Measurements from ENCODE around the gene CDIP1.

The CDIP1 gene

DNA sequence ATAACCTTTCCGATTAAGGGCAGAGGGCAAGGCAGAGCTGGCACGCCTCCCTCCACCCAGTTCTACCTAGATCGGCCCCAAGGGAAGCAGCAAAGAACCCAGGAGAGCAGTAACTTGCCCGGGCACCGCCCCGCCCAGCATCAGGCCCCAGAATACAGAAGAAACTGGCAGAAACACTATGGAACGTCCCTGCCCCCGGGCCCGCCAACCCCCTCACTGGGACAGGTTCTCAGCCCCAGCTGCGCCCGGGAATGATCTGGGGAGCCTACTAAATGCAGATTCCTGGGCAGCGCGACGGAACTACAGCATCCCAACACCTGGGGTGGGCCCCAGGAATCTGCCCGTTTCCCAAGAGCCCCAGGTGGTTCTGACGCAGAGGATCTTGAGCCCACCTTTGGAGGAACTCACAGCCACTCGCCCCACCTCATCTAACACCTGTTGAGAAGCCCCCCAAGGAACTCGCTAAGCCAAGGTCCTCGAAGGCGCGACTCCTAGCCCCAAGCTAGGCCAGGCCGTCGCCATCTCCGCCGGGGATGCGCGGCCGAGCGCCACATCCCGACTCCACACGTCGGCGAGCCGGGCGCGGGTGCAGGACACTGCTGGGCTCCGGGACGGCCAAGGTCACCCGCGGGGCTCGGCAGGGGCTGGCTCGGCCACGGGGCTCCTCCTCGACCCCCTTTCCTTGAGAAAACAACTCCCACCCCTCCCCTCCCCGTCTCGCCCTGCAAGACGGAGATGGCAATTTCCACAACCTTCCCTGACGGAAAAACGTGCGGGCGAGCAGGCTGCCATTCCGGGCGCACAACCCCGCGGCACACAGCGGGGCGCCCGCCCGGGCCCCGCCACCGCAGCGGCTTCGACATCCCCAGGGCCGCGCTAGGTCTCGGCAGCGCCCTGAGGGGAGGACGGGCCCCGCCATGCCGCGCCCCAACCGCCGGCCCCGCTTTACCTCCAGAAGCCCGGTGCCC is 913 bp downstream of the CDIP1 start:
- no peak for DNase-seq

DNA sequence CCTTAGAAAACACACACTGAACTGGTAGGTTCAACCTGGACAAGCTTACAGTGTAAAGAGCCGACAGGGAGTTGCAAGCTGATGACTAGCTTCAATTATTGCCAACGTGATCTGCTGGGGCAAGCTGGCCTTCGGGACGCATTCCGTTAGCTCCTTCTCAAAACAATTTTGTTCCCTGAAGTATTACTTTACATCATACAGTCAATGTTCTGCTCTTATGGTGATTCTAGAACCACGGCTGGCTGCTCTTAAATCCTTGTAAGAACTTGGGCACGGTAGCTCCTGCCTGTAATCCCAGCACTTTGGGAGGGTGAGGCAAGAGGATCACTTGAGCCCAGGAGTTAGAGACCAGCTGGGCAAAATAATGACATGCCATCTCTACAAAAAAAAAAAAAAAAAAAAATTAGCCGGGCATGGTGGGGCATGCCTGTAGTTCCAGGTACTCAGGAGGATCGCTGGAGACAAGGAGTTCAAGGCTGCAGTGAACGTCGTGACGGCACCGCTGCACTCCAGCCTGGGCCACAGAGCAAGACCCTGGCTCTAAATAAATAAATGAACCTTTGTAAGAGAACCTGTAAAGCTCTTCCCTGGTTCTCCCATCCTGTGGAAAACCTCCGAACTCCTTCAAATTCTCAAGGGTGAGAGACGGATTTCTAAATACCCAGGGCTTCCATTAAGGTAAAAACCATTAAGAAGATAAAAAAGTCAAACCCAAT is 2.0 kb downstream of the CDIP1 start:
- DNase-seq: no peak

DNA sequence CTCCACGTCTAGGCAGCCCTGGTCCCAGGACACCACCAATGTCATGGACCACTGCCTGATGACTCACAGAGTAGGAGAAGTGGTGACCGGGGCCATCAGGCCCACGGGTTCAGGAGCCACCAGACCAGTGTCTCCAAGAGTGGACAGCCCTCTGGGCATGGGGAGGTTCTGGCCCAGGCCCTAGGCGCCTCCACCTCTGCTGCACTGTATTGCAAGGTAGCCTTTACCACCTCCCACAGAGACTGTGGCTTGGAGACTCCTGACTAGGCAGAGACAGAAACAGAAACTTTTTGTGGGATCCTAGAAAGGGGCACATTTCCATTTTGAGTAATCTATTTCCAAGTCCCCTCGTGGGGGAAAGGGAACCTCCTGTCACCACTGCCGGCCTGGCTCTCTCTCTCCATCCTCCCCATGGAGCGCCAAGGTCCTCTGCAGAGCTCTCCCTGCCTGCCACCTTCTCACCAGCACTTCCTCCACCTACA is 2.9 kb downstream of the CDIP1 start:
- no peak for DNase-seq

DNA sequence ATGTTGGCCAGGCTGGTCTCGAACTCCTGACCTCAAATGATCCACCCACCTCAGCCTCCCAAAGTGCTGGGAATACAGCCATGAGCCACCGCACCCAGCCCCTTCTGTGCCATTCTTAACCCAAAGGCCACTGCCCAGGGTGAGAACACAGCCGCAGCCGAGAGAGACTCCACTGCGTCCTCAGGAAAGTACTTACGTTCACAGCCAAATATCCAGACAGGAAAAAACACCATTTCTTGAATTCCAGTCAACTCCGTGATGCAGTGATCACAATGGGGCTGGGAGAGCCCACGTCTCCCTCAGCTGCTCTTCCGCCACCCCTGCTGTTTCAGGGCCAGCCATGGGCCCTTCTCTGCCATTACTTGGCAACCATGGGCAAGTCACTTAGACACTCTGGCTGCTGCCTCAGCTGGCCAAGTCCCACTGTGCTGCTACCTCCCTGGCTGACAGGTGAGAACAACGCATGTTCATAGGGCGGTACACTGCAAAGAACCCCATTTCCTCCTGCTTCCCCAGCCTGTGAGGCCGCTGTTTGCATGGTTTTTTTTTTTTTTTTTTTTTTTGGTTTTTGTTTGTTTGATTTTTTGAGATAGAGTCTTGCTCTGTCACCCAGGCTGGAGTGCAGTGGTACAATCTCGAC is 4.3 kb downstream of the CDIP1 start:
- peak; percentile 47 for DNase-seq

DNA sequence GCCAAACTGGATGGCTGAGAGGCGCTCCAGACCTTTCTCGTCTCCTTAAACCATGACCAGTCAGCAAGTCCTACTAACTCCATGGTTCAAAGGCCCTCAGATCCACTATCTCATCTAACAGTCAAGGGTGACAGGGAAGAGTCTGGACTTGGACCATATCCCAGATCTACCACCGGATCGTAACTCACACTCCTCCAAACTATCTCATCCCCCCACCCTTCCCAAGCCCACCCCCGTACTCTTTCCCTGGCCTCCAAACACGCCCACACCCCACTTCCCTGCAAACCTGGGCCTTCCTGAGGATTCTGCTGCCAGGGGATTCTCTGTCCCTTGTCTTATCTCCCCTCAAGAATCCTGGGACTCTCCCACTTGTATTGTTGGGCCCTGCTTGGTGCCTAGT is 5.1 kb downstream of the CDIP1 start:
- no peak for DNase-seq

DNA sequence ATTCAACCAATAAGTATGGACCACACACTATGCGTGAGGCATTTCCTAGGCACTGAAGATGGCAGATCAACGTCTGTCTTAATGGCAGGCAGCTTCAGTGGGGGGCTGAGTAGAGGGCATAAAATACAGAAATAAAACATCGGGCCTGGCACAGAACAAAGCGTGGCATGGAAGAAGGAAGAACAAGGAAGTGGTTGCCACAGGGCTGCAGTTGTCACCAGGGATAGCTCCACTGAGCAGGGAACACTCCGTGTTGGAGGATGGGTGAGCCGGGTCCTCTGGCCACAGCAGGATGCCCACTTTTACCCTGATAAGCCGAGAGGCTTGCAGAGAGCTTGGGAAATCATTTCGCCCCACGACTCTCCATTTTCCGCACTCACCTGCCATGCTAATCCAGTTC is 6.3 kb downstream of the CDIP1 start:
- DNase-seq: no peak

DNA sequence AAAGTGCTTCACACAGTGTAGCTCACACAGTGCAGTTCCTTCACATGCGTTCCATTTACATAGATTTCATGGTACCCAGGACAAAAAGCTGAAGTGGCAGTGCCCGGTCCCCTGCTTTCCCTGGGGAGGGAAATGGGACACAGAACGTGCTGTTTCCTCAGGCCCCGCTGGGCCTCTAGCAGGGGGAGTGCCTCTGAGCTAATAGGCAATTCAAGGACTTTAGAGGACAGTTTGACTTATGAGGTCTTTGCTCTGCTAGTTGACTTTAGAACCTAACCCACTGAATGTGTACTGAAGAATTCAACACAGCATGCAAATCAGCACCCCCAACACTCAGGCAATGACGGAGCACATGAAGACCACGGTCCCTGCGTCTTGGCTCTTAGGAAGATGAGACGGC is 6.8 kb downstream of the CDIP1 start:
- DNase-seq: no peak

DNA sequence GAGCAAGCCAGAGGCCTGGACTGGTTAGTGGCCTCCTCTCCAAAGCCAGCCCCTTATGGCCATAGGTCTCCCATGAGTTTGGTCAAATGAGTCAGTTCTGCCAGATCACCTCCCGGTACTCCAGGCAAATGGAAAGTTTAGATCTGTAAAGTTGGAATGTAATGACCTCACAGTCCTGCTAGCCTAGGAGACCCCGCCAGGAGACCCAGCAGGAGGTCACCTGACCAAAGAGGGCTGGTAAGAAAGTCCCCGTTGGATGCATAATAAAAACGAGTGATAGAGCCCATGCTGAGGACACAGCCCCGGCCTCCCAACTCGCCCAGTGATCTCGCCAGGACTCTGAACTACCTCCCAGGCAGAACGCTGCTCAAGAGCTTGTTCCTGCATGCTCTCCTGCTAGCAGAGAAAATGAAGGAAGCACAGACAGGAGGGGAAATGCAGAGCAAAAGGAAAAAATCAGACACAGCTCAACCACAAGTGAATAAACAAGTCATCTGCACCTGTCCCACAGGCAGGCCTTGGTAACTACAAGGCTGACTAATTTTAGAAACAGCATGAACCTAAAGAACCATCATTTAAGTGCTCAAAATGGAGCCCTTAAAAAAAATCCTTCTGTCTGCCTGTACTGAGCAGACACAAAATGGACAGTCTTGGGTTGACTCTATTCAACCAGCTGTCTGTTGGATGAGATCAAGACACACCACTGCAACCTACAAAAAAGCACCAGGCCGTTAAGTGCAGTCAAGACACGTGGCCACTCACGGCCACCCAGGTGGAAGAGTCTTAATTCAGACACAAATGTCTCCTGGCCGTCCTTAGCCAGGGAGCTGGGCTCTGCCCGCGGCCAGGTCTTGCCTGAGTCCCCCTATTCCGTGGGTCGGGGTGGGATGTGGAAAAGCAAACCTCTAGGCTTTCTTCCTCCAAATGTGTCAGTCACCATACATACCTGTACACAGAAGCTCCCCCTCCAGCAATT is 9.2 kb downstream of the CDIP1 start:
- DNase-seq: peak; percentile 31

DNA sequence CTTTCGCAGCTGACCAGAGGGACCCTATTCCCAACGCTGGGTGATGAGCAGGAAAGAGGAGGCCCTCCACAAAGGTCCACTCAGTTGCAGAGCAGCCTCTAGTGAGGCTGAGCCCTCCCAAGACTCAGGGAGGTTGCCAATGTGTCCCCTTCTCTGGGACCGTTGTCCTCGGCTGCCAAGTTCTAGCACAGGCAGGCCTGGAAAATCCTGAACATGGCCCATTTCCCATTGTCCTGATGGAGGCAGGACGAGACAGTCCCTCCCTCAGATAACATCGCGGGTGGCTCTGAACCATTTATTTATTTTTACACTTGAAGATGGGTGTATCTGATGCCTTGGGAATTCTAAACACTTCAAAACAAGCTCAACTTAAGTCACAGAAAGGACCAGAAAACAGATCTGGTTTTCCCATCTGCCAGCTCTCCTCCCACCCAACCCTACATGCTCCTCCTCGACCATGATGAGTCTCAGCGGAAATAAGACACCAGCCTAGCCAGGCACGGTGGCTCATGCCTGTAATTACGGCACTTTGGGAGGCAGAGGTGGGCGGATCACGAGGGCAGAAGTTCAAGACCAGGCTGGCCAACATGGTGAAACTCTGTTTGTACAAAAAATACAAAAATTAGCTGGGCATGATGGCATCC is 12.8 kb downstream of the CDIP1 start:
- no peak for DNase-seq

DNA sequence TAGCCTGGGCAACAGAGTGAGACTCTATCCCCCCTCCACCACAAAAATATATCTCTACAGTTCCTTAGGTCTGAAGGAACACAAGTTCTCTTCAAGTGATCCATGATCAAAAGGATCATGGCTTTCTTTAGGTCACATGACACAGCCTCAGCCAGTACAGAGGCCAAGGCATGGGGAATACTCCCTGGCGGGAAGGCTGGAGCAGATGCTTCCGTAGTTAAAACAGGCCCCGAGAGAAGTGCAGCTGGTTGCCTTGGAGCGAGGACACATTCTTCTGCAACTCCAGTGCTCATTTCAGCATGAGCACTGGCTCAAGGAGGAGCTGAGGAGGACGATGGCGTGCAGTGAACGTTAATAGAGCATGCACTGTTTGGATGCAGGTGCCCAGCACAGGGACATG is 13.5 kb downstream of the CDIP1 start:
- no peak for DNase-seq

DNA sequence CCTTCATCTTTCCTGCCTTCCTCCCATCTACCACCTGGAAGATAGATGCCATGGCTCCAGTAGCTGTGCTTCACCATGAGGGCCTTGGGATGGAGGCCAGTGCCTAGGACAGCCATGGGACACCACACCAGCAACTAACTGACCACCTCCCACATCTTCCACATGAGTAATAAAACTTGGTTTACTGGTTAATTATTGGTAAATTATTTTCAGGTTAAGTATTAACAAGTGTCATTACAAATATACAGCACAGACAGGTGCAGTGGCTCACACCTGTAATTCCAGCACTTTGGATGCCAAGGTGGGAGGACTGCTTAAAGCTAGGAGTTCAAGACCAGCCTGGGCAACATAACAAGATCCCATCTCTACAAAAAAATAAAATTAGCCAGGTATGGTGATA is 14.0 kb downstream of the CDIP1 start:
- no peak for DNase-seq

DNA sequence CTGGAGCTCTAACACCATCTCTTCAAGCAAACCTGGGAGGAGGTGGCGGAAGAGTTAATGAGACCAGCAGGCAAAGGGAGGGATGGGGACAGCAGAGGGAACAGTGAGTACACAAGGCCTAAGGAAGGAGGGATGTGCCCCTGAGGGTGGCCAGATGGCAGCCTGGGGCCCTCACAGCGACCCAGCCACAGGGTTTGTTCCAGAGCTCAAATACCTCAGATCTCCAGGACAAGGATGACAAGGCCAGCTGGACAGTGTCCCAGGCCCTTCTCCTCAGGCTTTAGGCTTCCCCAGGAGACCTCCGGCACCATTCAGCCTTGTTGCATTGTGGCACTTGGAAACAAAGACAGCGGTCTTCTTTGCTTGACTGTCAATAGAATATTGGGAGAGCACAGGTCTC is 14.9 kb downstream of the CDIP1 start:
- no peak for DNase-seq

DNA sequence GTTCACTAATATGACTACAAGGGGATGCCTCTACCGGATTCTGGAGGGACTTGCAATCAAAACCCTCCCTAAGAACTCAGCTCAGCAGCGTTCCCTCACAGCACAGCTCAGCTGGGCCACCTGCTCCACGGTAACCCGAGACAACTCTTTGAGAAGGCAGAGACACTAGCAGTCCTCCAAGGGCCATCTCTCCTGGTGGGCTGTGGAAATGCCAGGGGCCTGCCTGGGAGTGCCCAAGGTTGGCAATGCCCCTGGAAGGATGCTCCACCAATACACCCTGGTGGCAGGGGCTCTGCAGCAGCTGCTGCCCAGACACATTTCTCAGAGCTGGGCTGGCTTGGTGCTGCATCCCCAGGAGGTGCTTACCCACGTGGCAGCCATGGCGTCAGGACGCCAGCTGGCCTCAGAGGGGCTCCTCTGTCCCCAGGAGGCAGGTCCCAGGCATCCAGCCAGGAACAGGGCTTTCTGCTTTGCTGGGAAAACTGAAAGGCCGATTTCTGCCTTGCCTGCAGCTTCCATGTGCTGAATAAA is 16.5 kb downstream of the CDIP1 start:
- DNase-seq: no peak

DNA sequence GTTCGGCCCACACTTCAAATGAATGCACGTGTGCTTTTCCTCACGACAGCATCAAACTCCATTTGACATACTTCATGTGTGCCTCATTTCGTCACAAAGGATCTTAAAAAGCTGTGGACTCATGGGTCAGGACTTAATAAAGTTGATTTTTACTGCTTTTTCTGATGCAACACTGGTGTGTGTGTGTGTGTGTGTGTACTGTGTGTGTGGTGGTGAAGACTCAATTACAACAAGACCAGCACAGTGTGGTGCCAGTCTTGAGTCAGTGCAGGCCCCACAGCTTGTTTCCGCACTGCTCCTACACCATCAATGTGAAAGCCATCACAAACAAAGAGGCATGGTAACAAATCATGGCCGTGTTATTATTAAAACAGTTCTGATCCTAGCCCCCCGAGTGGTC is 17.7 kb downstream of the CDIP1 start:
- DNase-seq: no peak

DNA sequence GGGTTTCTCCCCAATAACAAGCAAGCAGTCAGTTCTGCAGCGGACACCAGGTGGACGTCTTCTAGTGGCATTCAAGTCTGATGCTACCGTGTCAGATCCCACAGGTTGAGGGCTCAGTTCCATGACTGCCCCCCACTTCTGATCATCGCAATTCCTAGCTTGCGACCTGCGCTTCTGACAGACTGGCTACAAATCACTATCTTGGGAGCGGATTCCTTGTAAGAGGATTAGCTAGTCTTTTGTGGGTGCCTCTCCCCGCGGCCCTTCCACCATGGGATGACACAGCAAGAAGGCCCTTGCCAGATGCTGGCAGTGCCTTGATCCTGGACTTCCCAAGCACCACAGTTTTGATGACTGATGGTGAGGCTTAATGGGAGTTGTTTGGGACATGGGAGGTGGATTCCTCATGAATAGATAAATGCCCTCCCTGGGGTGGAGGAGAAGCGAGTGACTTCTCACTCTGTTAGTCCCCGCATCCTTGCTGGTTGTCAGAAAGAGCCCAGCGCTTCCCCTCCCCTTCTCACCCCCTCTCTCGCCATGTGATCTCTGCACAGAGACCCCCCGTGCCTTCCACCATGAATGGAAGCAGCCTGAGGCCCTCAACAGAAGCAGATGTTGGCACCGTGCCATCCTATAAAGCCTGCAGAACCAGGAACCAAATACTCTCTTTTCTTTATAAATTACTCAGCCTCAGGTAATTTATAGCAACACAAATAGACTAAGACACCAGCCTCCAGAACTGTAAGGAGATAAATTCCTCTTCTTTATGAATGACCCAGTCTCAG is 19.1 kb downstream of the CDIP1 start:
- DNase-seq: no peak

DNA sequence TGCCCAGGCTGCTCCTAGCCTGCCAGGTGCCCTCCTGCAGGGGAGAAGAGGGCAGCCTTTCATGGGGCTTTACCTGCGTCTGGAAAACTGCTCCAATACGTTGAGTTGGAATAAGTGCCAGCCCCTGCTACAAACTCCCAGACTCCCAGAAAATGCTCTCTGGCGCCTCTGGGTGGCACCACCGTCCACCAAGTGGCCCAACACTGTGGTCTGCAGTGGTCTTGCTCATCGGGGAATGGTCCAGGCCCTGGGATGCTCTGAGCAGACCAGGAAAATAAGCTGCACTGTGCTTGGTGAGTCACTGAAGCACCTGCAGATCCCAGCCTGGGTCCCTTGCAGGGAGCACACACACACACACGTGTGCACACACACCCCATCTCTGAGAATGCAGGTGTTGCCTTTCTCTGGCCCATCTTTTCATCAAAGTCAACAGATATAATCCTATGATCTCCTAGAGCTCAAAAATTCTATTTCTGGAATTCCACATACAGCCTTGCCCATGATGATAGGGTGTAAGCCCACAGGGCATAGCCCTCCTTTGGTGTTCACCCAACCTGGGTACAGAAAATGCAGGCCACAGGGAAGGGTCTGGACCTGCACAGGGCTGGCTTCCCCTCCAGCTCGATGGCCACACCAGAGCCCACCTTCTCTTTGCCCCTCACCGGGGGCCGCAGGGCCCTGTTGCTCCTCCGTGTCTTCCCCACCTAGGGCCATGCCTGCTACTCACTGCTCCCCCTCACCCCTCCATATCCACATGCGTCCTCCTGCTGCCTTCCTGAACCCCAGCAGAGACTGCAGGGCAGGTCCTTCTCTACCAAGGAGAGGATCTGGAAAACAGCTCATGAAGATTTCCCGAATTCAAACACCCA is 20.5 kb downstream of the CDIP1 start:
- DNase-seq: peak; percentile 36

DNA sequence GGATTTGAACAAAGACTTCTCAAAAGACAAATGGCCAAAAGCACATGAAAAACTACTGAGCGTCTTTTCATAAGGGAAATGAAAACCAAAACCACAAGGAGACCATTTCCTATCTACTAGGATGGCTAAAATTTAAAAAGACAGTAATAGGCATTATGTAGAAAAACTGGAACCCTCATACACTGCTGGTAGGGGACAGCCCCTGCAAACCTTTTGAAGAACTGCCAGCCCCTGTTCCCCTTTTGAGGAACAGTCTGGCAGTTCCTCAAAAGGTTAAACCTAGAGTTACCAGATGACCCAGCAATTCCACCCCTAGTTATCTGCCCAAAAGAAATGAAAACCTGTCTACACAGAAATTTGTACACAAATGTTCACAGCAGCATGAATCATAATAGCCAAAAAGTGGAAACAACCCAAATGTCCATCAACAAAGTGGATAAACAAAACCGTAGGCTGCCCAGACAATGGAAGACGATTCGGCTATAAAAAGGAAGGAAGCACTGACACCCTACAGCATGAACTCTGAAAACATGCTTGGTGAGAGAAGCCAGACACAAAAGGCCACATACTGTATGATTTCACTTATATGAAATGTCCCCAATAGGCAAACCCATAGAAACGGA is 22.9 kb downstream of the CDIP1 start:
- DNase-seq: no peak

DNA sequence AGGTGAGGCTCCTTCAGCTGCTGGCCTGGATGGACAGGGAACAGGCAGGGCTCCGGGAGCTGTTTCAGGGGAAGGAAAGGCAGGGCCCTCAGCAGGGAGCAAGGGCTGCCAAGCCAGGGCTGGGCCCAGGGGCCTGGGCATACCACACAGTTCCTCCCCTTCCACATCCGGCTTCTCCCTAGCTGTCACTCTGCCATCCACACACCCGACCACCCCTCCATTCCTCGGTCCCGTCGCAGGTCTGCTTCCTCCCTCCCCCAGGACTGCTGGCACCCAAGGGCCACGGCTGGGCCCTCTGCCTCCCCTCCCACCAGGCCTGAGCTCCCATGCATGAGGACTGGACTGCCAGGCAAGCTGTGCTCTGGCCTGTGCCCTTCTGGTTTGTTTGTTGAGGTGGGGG is 24.0 kb downstream of the CDIP1 start:
- no peak for DNase-seq

DNA sequence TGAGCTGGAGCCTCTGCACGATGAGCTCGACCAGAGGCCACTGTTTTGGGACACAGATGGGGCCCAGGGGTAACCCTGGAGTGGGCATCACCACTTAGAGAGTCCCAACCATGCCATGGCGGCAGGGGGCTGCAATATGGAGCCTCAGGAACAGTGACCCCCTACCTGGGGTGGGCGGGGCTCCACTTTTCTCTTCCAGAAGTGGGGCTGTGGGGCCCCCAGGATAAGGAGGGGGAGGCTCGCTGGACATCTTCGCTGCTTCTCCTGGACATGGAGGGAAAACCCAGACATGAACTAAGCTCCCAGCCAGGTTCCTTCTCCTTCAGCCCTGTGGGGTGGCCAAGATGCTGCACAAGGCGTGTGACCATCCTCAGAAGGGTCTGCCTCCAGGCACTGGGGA is 24.7 kb downstream of the CDIP1 start:
- DNase-seq: no peak
